Measurements from ENCODE around the gene LPCAT4.

DNA sequence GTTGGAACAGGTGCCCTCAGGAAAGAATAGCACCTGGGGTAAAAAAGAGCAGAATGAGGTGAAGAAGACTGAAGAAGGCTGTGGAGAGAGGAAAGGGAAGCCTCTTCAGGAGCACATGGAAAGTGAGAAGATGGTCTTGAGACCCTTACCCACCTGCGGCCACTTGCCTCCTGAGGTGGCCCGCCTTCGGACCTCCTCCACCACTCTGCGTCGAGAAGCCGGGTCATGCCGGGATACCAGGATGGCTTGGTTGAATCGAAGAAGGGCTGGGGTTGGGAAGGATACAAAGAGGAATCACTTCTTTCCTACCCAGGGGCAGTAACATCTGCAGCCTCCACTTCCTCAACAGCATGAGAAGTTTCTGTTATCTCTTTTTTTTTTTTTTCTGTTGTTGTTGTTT, 3.0 kb downstream of the LPCAT4 start:
- no peak for TF ChIP-seq ZNF70 (CRISPR knock-in tag; IDR thresholded peaks at IDR 0.05)
- no peak for TF ChIP-seq TOX (CRISPR knock-in tag; IDR thresholded peaks at IDR 0.05; ENCODE audit: borderline replicate concordance)
- no peak for TF ChIP-seq OSR1 (CRISPR knock-in tag; IDR thresholded peaks at IDR 0.05)
- no peak for TF ChIP-seq PPARA (CRISPR knock-in tag; IDR thresholded peaks at IDR 0.05; ENCODE audit: borderline replicate concordance)
- no peak for TF ChIP-seq BACH2 (CRISPR knock-in tag; IDR thresholded peaks at IDR 0.05; ENCODE audit: borderline replicate concordance)
- TF ChIP-seq, protein P1, sequence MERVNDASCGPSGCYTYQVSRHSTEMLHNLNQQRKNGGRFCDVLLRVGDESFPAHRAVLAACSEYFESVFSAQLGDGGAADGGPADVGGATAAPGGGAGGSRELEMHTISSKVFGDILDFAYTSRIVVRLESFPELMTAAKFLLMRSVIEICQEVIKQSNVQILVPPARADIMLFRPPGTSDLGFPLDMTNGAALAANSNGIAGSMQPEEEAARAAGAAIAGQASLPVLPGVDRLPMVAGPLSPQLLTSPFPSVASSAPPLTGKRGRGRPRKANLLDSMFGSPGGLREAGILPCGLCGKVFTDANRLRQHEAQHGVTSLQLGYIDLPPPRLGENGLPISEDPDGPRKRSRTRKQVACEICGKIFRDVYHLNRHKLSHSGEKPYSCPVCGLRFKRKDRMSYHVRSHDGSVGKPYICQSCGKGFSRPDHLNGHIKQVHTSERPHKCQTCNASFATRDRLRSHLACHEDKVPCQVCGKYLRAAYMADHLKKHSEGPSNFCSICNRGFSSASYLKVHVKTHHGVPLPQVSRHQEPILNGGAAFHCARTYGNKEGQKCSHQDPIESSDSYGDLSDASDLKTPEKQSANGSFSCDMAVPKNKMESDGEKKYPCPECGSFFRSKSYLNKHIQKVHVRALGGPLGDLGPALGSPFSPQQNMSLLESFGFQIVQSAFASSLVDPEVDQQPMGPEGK (CRISPR knock-in tag; IDR thresholded peaks at IDR 0.05; ENCODE audit: borderline replicate concordance) = no peak
- TF ChIP-seq POU6F1 (CRISPR knock-in tag; IDR thresholded peaks at IDR 0.05; ENCODE audit: borderline replicate concordance, low read depth) = no peak
- no peak for TF ChIP-seq SNAI2 (CRISPR knock-in tag; IDR thresholded peaks at IDR 0.05)

All from SK-N-SH treated with all-trans-retinoic acid at 6 μM for 48 hours (cell line).